Breast epithelium (tissue), 4 donors: ENCODE results near the gene FBN1. TPM values are rescaled to one million over a fixed set of nuclear protein-coding genes. Genes with fewer than 3 reads are reported as not detected.

Source experiments
- DNase-seq, 2 donors: peaks; one replicate each; pipeline ENCODE4 v3.0.0-alpha.2; 2019; ENCODE audit warnings: low spot score in 2 of 2
- H3K27ac ChIP-seq, 2 donors: fragments of 200-600 bp; sonication (generic) in 1 of 2; one replicate each; pipeline ENCODE4 v1.5.1; 2016 to 2019; ENCODE audit warnings: mild to moderate bottlenecking in 1 of 2
- H3K27me3 ChIP-seq, 2 donors: fragments of 200-600 bp; sonication (generic) in 1 of 2; one replicate each; pipeline versions ENCODE4 v1.5.1 to v1.6.0; 2017 to 2019; ENCODE audit warnings: control low read depth in 1 of 2, mild to moderate bottlenecking in 1 of 2
- H3K36me3 ChIP-seq: fragments of 200-600 bp; one replicate; pipeline ENCODE4 v1.5.1; 2019
- H3K4me1 ChIP-seq, 2 donors: fragments of 200-600 bp; sonication (generic); one replicate each; pipeline ENCODE4 v1.5.1; 2016 to 2019; ENCODE audit warnings: control low read depth in 1 of 2
- H3K4me3 ChIP-seq, 3 donors: fragments of 200-600 bp; sonication (generic); 1 replicate in 2 of 3; 2 replicates in 1 of 3; pipeline ENCODE4 v1.5.1; 2016 to 2019; ENCODE audit warnings: mild to moderate bottlenecking in 3 of 3, moderate library complexity in 2 of 3
- H3K9me3 ChIP-seq, 2 donors: fragments of 200-600 bp; sonication (generic) in 1 of 2; one replicate each; pipeline ENCODE4 v1.5.1; 2016 to 2019; ENCODE audit warnings: control low read depth in 1 of 2
- POLR2A ChIP-seq: fragments of 450-650 bp; IDR thresholded peaks from one replicate; pipeline ENCODE4 v1.6.1; 2016; ENCODE audit warnings: antibody characterized with exemption, mild to moderate bottlenecking, moderate library complexity
- POLR2AphosphoS5 ChIP-seq, 3 donors: sonication (generic); formaldehyde crosslinking; IDR thresholded peaks; one replicate each; pipeline ENCODE4 v1.6.1; 2017; ENCODE audit warnings: antibody characterized with exemption in 3 of 3
- intact Hi-C: fragments of 100-400 bp; cut with DNase I; formaldehyde crosslinking; loops from one replicate; pipeline ENCODE4 v1.15.1; 2023; ENCODE audit warnings: low total_unique reads
- total RNA-seq, 3 donors: library from RNA; depleted of rRNA; stranded (reverse); fragments of >200 nt; gene quantifications; one replicate each; pipeline ENCODE4 v1.1.0, GENCODE V29; 2016
- TF ChIP-seq, protein P1 (sequence below), 3 donors: fragments of 450-650 bp; IDR thresholded peaks; one replicate each; pipeline ENCODE4 v1.5.1; 2016 to 2017; ENCODE audit warnings: antibody characterized with exemption in 3 of 3, mild to moderate bottlenecking in 3 of 3, moderate library complexity in 3 of 3

Gene FBN1
- total RNA-seq, 3 donors from 2014 or later: 38.5 to 210 (median 83.2) TPM

DNA sequence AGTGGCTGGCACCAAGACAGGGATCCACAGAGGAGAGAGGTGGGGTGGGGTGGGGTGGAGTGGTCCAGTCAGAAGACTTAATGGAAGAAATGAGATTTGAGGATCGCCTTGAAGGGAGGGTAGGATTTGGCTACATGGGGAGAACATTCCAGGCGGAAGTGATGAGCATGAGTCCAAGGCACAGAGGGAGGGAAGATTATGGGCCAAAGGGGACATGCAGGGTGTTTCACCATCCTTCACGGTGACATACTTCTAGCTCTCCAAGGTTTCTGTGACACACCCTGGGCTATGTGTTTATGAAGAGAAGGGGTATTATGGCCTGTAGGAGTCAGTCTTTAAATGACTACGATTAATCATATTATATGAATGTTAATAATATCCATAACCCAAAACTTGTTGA, 7.7 kb upstream of the FBN1 start:
- intact Hi-C loops: no loop called here
- Histone ChIP-seq H3K27ac (no peak overlapping the region), H3K4me3 (no peak overlapping the region), H3K27me3 (no peaks in the 10 kb centered on the region), H3K36me3 (no peaks in the 10 kb centered on the region), H3K9me3 (no peaks in the 10 kb centered on the region), H3K4me1 (no peaks in the 10 kb centered on the region)
- DNase-seq: no peak
- TF ChIP-seq, protein P1, sequence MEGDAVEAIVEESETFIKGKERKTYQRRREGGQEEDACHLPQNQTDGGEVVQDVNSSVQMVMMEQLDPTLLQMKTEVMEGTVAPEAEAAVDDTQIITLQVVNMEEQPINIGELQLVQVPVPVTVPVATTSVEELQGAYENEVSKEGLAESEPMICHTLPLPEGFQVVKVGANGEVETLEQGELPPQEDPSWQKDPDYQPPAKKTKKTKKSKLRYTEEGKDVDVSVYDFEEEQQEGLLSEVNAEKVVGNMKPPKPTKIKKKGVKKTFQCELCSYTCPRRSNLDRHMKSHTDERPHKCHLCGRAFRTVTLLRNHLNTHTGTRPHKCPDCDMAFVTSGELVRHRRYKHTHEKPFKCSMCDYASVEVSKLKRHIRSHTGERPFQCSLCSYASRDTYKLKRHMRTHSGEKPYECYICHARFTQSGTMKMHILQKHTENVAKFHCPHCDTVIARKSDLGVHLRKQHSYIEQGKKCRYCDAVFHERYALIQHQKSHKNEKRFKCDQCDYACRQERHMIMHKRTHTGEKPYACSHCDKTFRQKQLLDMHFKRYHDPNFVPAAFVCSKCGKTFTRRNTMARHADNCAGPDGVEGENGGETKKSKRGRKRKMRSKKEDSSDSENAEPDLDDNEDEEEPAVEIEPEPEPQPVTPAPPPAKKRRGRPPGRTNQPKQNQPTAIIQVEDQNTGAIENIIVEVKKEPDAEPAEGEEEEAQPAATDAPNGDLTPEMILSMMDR (IDR thresholded peaks at IDR 0.05): no peak
- TF ChIP-seq POLR2A: no peak
- TF ChIP-seq POLR2AphosphoS5 (IDR thresholded peaks at IDR 0.05): no peak

DNA sequence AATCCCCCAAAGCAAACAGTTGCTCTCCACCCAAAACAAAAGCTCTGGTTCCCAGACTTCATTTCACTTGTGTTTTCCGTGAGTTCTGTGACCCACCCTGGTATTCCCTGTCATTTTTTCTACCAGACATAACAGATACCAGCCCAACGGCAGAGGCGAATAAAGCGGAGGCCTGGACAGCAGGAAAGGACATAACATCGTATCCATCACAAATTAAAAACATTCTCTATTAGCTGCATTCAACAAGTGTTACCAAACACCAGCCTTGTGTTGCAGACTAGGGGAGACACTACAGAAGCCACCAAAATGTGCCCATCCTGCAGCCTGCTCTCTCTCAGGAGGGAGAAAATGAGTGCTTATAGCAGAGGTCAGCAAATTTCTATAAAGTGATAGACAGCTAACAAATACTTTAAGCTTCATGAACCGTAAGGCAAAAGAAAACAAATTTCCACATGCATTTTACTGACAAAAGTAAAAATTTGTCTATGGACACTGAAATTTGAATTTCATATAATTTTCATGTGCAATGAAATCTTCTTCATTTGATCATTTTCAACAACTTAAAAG, 7.1 kb upstream of the FBN1 start:
- H3K4me1 ChIP-seq: no peaks in the 10 kb centered on the region
- no peak for DNase-seq
- TF ChIP-seq POLR2AphosphoS5 (IDR thresholded peaks at IDR 0.05): no peak
- TF ChIP-seq, protein P1 (IDR thresholded peaks at IDR 0.05): no peak
- TF ChIP-seq POLR2A: no peak
- no peak overlapping the region for H3K27ac ChIP-seq
- no peaks in the 10 kb centered on the region for H3K36me3 ChIP-seq
- intact Hi-C loops: no loop called here
- no peak overlapping the region for H3K4me3 ChIP-seq
- no peaks in the 10 kb centered on the region for H3K9me3 ChIP-seq
- H3K27me3 ChIP-seq: no peaks in the 10 kb centered on the region

DNA sequence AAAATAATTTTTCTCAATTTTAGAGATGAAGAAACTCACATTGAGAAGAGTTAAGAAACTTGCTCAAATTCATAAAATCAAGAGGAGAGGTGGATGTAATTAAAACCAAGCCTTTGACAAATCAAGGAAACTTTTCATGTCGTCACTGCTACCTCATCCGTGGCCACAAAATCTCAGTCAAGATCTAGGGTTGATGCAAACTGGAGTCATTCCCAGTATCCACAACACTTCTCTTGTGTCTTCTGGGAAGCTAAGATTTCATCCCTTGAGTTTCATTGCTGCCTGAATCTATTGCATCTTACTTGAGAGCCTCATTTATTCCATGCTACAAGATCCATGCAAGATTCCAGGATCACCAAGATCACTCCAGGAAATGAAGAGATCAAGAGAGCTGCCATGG, 5.4 kb upstream of the FBN1 start:
- no peak overlapping the region for H3K4me3 ChIP-seq
- no peaks in the 10 kb centered on the region for H3K27me3 ChIP-seq
- no peaks in the 10 kb centered on the region for H3K36me3 ChIP-seq
- H3K27ac ChIP-seq: no peak overlapping the region
- no peaks in the 10 kb centered on the region for H3K4me1 ChIP-seq
- TF ChIP-seq POLR2A (no peak), POLR2AphosphoS5 (IDR thresholded peaks at IDR 0.05) (no peak)
- TF ChIP-seq, protein P1 (IDR thresholded peaks at IDR 0.05): no peak
- no peaks in the 10 kb centered on the region for H3K9me3 ChIP-seq
- no peak for DNase-seq
- intact Hi-C loops: no loop called here

DNA sequence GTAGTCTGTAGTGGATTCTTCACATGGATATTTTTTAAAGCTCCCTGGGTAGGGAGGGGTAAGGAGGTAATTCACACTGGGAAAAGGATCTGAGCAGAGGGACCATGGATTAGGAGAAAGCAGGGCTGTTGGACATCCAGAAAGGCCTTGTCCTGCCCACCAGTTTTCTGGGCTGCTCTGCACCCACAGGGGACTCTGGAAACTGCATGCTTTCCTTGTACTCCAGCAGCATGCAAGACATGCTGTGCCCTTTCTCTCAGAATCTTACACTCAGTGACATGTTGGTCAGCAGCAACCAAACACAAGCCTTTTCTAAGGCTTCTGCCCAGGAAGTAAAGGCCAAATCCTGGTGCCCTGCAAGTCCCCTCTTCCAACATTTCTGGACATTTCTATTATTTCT, 2.5 kb upstream of the FBN1 start:
- Histone ChIP-seq H3K4me1 (no peaks in the 10 kb centered on the region), H3K27ac (no peak overlapping the region), H3K36me3 (no peaks in the 10 kb centered on the region), H3K9me3 (no peaks in the 10 kb centered on the region), H3K4me3 (no peak overlapping the region), H3K27me3 (peaks cover 0 to 7% of the 10 kb centered on the region in 2 donors)
- no peak for DNase-seq
- no peak for TF ChIP-seq POLR2A
- TF ChIP-seq, protein P1 (IDR thresholded peaks at IDR 0.05): no peak
- TF ChIP-seq POLR2AphosphoS5 (IDR thresholded peaks at IDR 0.05): no peak
- intact Hi-C loops: no loop called here

DNA sequence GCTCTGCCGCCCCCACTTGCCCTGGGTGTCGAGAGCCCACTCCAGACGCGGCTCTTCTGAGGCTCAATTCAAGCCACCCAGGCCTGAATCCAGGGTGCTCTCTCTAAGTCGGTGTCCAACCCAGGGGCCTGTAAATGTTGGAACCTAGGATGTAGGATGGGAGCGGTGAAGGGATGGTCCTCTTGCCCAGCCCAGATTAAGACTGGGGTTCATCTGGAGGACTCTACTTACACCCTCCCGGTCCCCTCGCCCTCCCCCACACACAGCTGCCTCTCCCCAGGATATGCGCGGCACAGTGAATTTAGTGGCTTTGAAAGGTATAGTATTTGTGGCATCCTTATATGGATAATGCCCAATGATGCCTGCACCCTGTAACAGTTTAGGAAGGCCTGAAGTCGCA, 822 bp upstream of the FBN1 start:
- intact Hi-C loops: no loop called here

More for the DNA sequence above, 822 bp upstream of the FBN1 start:
- H3K27ac ChIP-seq: peak overlapping the region; percentile 68 to 93
- no peak for DNase-seq
- no peaks in the 10 kb centered on the region for H3K9me3 ChIP-seq
- no peaks in the 10 kb centered on the region for H3K36me3 ChIP-seq
- peak overlapping the region; percentile 74 to 95 (median 94) for H3K4me3 ChIP-seq
- TF ChIP-seq, protein P1 (IDR thresholded peaks at IDR 0.05): no peak
- TF ChIP-seq POLR2AphosphoS5 (IDR thresholded peaks at IDR 0.05) (no peak), POLR2A (no peak)
- H3K4me1 ChIP-seq: no peaks in the 10 kb centered on the region
- peaks cover 0 to 7% of the 10 kb centered on the region in 2 donors for H3K27me3 ChIP-seq
